Measurements from ENCODE around the gene ACOT11.
"Not testable (repeated sequence)": the region's sequence is repeated elsewhere in the genome, so short reads cannot be mapped to it uniquely, and the experiment has no call there.

ACOT11 gene

DNA sequence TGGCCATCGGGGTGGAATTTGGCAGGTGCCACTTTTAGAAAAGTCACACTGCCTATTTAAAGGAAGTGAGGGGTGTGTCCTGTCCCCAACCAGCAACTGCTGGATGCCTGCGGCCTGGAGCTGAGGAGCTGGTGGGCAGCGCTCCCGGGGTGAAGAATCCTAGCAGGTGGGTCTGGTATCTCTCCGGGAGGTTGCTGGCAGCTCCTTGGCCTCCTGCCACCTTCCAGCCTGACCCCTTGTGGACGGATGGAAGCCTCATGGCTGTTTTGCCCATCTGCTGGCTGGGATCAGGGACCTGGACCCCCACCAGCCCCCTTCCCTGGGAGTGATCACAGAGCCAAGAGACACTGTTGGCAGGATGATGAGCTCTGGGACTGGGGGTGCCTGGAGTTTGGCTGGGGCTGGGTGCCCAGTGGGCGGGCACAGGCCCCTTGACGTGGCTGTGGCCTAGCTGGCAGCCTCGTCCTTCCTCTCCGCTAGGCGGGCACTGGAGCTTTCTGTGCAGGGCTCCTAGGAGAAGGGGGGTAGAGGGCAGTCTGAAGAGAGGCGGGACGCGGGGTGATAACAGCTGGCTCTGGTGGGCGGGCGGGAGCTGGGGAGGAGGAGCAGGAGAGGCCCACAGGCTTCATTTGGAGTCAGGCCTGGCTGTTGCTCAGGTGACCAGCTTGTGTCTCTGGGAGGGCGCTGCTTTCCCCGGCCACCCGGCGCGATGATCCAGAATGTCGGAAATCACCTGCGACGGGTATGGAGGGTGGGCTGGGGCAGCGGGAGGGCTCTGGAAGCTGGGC lies at the start of gene ACOT11:
TSS of gene ACOT11 (plus strand) at position 628 of the 788 bp plus-strand sequence. CDS start at position 710, 82 bp downstream.
- in situ Hi-C loops (cut with HindIII; ENCODE audit: low sequenced_read_pairs), result no loop called here

- in situ Hi-C loops (cut with HindIII; ENCODE audit: low sequenced_read_pairs), result no loop called here
Observed at GRCh38 chr1:54498383-54499096, 49.5 kb upstream of the ACOT11 start.

GRCh38 chr1:54499097-54499359 lies 49.0 kb upstream of the ACOT11 start:
- in situ Hi-C loops (cut with HindIII; ENCODE audit: low sequenced_read_pairs), result no loop called here

- in situ Hi-C loops (cut with HindIII; ENCODE audit: low sequenced_read_pairs), result no loop called here
Observed at GRCh38 chr1:54499360-54500106, 48.5 kb upstream of the ACOT11 start.

DNA sequence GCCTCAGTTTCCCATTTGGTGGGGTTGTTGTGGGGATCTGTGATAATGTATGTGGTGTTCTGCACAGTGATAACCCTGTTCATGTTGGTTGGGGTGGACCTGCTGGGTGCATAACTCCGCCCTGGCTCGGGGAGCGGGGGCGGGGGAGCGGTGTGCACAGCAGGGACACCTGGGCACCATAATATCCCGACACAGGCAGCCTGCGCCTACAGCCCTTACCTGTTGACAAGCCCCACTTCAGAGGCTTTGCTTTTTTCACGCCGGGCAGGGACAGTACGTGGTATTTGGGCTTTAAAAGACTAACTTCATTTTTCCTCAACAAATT lies 48.0 kb upstream of the ACOT11 start:
- in situ Hi-C loops (cut with HindIII; ENCODE audit: low sequenced_read_pairs), result no loop called here

DNA sequence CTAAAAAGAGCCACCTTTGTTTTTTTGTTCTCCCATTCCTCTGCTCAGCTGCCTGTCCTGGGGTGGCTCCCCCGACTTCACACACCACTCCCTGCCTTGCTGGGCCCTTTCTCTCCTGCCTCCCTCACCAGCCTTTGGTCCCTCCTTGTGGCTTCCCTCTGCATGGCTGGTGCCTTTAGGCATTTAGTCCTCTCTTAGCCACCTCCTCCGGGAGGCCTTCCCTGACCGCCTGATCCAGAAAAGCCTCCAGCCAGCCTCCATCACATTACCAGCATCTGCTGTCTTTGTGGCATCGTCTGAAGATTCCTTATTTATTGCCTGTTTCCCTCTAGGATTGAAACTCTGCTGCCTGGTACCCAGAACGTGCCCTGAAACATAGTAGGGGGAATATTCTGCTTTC lies 46.2 kb upstream of the ACOT11 start:
- in situ Hi-C loops (cut with HindIII; ENCODE audit: low sequenced_read_pairs), result no loop called here

DNA sequence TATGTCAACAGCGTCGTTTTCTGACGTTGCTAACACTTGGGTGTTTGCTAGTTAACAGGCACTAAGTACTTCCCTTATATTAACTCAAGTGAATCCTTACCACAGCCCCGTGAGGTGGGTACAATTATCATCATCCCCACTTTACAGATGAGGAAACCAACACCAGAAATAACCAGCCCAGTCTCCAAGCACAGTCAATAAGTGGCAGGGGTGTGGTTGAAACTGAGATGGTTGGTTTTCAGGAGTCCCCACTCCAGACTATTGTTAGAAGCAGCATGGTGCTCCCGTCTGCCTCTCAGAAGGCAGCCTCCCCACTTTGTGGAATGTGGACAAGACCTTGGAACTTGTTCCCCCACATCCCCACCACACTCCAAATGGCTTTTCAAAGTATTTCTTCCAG lies 45.7 kb upstream of the ACOT11 start:
- in situ Hi-C loops (cut with HindIII; ENCODE audit: low sequenced_read_pairs), result no loop called here

GRCh38 chr1:54506594-54506993 lies 41.4 kb upstream of the ACOT11 start:
- in situ Hi-C loops (cut with HindIII; ENCODE audit: low sequenced_read_pairs), result no loop called here

- in situ Hi-C loops (cut with HindIII; ENCODE audit: low sequenced_read_pairs), result no loop called here
Observed at GRCh38 chr1:54507033-54507870, 40.8 kb upstream of the ACOT11 start.

DNA sequence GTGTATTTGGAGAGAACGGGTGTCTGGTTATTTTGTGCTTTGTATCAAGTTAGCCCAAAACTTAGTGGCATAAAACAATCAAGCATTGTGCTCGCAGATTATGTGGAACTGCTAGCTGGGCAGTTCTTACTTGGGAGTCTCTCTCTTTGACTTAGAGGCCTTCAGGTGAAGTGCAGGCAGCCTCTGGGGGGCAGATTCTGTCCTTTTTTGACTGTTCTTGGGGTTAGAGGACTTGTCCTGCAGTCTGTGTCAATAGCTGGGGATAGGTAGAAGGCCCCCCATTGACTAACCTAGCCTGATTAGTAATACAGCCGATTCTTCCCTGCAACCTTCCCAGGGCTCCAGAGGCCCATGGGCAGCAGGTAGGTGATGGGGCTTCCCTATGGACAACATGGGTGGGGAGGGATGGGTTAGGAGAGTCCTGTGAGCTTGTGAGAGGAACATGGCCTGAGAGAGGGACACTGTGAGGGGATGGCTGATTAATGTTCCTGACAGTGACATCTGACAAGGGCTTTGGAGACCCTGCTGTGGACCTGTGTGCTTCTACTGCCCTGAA lies 37.2 kb upstream of the ACOT11 start:
- in situ Hi-C loops (cut with HindIII; ENCODE audit: low sequenced_read_pairs), result no loop called here

DNA sequence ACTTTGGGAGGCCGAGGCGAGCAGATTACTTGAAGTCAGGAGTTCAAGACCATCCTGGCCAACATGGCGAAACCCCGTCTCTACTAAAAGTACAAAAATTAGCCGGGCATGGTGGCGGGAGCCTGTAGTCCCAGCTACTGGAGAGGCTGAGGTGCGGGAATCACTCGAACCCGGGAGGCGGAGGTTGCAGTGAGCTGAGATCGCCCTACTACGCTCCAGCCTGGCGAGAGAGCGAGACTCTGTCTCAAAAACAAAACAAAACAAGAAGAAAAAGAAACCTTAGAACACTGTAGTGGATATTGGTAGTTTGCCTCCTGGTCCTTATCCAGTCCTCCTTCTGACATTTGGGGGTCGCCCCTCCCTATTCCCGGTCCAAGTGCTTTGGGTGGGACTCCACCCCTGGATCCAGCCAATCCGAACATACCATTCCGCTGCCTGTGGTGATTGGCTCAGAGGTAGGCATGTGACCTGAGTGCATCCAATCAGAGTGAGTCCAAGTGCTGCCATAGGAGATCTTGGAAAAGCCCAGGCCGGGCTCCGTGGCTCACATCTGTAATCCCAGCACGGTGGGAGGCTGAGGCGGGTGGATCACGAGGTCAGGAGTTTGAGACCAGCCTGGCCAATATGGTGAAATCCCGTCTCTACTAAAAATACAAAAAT lies 34.0 kb upstream of the ACOT11 start:
- in situ Hi-C loops (cut with HindIII; ENCODE audit: low sequenced_read_pairs), result not testable (repeated sequence)

DNA sequence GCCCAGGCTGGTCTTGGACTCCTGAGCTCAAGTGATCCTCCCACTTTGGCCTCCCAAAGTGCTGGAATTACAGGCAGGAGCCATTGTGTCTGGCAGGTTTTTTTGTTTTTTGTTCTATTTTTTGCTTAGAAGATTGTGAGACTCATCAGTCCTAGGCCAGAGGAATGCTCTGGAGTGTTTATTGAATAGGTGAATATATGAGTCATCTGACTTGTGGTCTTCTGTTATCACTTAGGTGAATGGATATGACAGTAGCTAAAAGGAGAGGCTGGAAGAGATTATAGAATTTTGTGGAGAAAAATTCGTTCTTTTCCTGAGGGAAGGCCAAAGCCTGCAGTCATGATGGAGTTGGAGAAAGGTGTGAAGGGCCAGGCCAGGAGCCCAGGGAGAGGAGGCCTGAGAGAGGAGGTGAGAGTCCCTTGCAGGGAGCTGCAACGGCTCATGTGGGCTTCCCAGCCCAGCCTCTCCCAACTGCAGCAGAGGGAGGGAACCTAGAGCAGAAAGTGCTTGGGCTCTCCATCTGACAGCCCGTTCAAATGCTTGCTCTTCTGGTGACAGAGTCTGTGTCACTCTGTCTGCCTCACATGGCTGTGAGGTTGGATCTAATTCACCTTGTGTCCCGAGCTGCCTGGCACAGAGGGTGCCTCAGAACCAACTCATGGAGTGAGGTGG lies 31.6 kb upstream of the ACOT11 start:
- in situ Hi-C loops (cut with HindIII; ENCODE audit: low sequenced_read_pairs), result no loop called here

DNA sequence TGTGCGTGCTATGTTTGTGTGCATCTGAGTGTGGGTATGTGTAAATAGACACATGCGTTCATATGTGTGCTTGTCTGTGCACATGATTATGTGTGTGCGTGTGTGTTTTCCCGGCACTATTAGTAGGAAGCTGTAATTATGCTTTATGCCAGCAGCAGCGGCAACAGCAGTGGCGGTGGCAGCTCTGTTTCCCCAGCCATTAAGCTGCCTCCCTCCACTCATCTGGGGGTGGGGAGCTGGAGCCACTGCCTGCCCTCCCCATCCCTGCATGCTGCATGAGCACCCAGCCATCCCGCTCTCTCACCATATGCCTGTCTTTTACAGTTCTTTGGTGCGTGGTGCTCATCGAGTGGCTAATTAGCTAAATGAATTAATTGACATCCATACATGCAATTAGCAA lies 30.5 kb upstream of the ACOT11 start:
- in situ Hi-C loops (cut with HindIII; ENCODE audit: low sequenced_read_pairs), result no loop called here

- in situ Hi-C loops (cut with HindIII; ENCODE audit: low sequenced_read_pairs), result no loop called here
Observed at GRCh38 chr1:54518489-54518888, 29.5 kb upstream of the ACOT11 start.

GRCh38 chr1:54519709-54520108 lies 28.3 kb upstream of the ACOT11 start:
- in situ Hi-C loops (cut with HindIII; ENCODE audit: low sequenced_read_pairs), result no loop called here

DNA sequence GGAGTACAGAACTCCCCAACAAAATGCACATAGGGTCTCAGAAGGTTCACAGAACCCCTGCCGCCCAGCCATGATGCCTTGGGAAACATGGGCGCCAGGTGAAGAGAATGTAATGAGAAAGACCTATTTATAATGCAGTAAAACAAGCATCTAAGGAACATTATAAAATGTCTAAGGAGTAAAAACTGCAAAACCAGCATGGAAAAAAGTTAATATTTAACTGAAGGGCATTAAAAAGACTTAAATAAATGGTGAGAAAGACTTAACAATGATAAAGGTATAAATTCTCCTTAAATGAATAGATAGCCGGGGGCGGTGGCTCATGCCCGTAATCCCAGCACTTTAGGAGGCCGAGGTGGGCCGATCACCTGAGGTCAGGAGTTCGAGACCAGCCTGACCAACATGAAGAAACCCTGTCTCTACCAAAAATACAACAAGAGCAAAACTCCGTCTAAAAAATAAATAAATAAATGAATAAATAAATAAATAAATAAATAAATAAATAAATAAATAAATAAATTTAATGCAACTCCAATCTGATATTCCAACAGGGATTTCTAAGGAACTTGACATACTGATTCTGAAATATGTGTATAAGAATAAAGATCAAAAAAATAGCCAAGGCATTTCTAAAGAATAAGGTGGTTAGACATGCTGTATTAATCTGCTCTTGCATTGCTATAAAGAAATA lies 27.3 kb upstream of the ACOT11 start:
- in situ Hi-C loops (cut with HindIII; ENCODE audit: low sequenced_read_pairs), result no loop called here

- in situ Hi-C loops (cut with HindIII; ENCODE audit: low sequenced_read_pairs), result not testable (repeated sequence)
Observed at GRCh38 chr1:54526565-54526964, 21.5 kb upstream of the ACOT11 start.

DNA sequence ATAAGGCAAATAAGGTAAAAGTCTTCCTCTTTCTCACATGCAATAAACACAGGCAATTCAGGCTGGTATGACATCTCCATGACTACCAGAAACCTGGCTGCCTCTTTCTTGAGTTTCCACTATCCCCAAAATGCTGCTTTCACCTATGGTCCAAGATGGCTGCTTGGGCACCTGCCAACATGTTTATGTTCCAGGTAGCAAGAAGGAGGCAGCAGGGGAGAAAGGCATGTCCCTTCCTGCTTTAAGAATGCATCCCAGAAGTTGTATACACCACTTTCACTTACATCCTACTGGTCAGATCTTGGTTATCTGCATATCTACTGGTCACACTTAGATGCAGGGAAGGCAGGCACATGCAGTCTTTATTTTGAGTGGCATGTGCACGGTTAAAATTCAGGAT lies 19.4 kb upstream of the ACOT11 start:
- in situ Hi-C loops (cut with HindIII; ENCODE audit: low sequenced_read_pairs), result no loop called here

DNA sequence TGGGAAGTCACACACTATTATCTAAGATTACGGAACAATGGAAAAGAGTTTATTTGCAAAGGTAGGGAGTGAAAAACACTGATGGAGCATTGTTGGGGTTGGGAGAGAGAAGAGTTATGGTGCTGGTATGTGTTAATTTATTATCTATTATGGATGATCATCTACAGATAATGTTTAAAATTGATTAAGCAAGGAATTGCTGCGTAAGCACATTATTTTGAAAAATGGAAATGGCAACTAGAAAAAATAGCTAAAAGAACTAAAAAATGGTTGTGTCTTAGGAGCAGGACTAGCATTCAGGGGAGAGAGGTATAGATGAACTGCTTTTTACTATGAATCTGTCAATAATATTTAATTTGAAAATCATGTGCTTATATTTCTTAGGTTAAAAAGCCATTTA lies 16.0 kb upstream of the ACOT11 start:
- in situ Hi-C loops (cut with HindIII; ENCODE audit: low sequenced_read_pairs), result no loop called here

All from DLD1 (cell line).